B cell (primary cell): ENCODE data around the gene DMKN.

Experiments used
- CTCF ChIP-seq: fragments of 200-600 bp; IDR thresholded peaks from one replicate; pipeline ENCODE4 v1.8.0; 2022; ENCODE audit warnings: antibody characterized with exemption, mild to moderate bottlenecking
- EZH2 ChIP-seq: IDR thresholded peaks from 2 replicates; pipeline ENCODE4 v1.6.1; 2012; ENCODE audit warnings: borderline replicate concordance, low read depth, mild to moderate bottlenecking, moderate library complexity, low read length; ENCODE audit not compliant: insufficient read depth, poor library complexity, severe bottlenecking

- no peak for TF ChIP-seq CTCF
- no peak for TF ChIP-seq EZH2
Observed at GRCh38 chr19:35458731-35459391, 54.6 kb downstream of the DMKN start.
